GM18499 (cell line): Measurements from ENCODE around the gene PTCH1.

Source experiments
- ATAC-seq: cut with Tn5 transposase; IDR thresholded peaks from one replicate; pipeline ENCODE4 v1.9.1; 2021; ENCODE audit warnings: moderate number of reproducible peaks; ENCODE audit not compliant: insufficient read depth, unreplicated experiment

PTCH1 gene

DNA sequence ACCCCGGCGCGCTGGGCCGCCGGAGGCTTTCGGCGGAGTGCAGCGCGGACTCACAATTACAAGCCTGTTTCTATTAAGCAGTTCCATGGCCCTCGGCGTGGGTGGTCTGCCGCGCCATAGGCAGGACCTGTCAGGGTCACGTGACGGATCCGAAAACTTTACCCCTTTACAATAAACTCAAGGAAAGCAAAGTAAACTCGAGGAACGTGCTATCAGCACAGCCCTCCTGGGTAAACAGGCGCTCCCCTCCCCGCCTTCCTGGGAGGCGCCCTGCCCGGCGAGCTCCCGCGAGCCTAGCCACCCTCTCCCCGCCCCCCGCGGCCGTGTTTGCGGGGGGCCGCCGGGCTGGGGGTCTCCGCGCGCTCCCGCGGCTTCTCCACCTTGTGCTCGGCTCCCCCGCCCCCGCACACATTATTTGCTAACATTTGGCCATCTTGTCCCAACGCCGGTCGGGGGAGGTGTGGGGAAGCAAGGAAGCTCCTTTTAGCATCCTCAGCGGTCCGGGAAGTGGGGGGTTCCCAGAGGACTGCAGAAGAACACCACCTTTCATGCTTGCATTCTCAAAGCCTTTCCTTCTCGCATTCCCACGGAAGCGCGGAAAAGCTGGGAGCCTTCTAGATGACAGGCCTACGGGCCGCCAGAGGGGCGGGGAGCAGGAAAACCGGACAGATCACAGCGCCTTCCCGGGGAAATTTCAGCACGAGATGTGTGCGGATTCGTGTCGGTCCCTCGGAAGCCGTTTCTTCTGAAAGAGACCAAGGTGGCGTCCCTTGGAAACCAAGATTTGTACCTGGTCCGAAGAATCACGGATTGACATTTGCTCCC, at the start of gene PTCH1:
Gene PTCH1 (minus strand): TSS at position 238 of the 825 bp plus-strand sequence.
- no peak for ATAC-seq

DNA sequence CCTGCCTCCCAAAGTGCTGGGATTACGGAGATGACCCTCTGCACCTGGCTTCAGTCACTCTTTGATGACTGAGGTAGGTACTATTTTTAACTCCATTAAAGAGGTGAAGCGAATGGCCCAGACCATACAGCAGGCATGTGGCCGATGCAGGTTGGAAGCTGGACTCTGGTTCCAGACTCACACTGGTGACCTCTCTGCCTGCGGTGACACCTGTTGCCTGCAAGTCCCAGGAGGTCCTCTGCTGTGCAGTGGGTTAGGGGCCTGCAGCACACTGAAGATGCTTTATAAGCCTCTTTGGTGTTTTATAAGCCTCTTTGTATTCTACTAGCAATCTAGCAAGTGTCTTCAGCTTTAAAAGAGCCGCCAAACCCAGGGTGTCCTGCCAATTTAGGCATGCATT, 49.2 kb upstream of the PTCH1 start:
- ATAC-seq = no peak

DNA sequence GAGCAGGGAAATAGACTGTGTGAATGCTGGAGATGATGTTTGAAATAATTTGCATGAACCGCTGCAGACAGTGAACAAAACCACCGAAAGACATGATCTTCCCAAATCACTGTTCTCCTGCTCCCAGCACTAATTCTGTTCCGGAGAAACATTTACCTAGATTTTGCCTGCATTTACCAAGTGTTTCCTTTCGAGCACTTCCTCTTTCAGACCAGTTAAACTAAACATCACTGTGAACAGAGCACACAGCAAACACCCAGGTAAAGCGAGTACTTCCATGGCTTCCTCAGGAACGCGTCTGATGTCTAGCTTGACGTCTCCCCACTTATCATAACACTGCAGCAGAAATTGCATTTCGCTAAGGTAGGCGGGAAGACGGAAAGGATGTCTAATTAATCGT, 45.1 kb upstream of the PTCH1 start:
- no peak for ATAC-seq

DNA sequence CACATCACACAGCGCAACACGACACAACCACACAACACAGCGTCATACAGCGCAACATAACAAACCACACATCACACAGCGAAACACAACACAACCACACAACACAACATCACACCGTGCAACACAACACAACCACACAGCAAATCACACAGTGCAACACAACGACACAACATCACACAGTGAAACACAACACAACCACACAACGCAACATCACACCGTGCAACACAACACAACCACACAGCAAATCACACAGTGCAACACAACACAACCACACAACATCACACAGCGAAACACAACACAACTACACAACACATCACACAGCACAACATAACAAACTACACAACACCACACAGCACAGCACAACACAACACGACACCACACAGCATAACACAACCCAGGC, 40.4 kb upstream of the PTCH1 start:
- no peak for ATAC-seq

DNA sequence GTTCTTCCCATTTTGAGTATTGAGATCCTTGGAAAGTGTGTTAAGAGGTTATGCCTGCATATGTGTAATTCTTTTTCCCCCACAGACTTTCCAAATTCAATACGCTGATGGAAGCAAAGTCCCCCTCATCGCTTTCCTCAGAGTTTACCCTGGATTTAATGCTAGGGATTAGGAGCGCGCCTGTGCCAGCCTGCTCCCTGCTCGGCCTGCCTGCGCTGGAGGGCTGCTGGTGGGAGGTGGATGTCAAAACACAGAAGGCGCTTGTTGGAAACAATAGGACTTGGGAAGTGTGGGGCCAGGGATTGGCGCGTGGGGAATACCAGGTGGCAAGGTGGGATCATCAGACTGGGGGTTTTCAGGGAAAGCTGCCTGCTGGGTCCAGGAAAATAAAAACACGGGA, 39.8 kb upstream of the PTCH1 start:
- no peak for ATAC-seq

DNA sequence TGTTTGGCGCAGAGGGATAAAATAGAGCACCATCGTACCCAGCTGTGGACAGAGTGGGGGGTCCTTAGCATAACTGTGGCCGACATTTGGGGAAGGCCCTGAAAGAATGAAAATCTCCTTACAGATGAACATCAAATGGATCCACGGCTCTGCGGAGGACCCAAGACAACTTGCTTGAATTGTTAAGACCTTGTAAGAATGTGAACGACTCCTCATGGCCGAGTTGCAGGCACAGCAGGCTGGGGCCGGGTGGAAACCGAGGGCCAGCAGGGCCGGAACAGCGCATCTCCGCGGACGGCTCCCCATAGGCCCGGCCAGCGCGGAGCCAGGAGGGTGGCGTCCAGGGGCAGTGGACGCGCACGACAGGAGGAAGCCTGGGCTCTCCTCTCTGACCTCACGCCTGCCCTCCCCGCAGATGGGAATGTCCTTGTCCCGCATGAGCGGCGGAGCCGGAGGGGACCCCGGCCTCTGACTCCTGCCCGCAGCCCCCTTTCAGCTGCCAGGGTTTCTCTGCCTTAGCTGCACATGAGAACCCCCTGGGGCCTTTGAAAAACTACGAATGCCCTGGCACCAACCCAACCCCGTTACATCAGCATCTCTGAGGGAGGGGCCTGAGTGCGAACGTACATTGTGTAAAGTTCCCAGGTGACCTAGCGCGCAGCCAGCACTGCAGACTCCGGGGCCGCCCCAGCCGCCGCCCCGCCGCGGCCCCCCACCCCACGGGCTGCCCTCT, 36.2 kb upstream of the PTCH1 start:
- ATAC-seq = no peak

DNA sequence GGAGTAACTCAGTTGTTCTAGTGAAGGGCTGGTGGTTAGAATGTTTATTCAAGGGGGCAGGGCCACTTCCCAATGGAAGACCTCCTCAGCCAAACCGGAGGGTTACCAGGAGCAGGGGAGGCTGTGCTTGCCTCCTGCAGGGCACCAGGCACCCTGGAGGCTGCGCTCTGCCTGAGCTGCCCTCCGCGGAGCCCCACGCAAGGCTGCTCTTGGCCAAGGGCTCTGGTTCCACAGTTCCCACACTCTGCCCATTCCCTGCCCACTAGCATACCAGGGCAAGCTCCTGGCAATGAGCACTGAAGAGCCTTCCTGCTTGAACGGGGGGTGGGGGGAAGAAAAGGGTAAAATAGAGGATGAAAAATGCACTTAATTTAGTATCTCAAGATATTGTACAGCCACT, 35.5 kb upstream of the PTCH1 start:
- ATAC-seq = no peak

DNA sequence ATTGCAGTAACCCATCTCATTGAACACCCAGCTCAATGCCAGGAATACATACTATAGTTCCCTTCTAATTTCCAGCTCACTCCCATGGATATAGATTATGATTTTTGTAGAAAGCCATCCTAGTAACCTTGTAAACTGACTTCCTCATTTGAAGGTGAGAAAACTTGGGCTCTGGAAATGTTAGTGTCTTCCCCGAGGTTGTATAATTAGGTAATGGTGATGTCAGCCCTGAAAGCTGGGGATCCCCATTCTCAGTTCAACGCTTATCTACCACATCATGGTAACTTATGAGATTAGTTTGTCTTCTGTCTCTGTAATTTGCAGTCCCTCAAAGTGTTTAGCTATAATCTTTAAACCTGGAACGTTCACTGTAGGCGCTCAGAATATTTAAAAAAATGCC, 34.6 kb upstream of the PTCH1 start:
- ATAC-seq = no peak

DNA sequence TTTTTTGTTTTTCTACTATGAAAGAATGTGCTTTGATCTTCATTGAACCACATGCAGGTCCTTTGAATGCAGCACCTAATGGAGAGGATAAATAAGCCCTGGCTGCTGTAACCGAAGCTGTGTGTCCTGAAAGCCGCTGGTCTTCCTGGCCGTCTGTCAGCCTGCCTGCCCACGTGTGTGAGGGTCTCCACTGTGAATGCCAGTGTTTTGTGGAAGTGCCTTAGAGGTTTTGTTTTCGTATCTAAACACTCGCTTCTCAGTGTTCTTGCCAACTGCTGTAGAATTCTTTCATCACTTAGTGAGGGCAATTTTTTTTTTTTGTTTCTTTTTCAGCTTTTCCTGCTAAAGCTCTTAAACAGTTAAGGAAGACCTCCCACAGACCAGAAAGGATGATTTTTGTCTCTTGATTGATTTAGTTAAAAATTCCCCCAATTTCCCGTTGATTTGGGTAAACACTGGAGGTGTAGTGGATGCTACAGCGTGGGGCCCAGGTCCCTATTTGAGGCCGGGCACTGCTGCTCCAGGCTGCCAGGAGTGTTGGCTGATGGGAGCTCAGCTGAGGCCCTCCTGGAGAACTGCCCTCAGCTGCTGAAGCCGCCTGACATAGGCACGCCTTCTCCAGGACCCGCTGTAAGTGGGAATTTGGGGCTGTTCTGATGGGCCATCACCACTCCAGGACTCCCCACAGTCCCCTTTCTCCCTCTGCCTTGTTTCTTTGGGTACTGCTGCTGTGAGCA, 29.2 kb upstream of the PTCH1 start:
- no peak for ATAC-seq

DNA sequence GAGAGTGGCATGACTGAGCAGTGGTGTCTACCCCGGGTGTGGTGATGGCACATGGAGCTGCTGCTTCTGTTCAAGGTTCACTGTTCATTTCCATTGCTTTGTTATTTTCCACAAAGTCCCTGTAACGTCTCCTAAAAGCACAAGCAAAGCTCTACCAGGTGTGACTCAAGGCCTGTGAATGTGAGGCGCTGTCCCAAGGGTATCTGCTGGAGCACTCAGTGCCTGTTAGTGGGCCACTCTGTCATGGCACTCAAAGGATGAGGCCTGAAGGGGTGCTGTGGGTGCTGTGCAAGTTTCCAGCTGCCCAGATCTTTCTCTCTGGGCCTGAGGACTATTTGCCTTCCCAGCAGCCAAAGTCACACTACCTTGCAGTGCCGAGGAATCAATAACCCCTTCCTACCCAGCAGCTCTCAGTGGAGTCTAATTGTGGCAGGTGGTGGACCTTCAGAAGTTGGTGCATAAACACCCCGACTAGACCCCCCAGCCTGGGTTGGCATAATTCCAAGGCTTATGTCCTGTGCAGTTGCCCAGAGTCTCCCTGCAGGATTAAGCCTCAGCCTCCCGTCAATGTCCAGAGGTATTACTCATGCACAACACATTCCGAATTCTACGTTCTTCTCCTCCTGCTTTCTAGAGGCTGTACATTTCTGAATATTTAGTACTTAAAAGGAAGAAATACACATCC, 17.4 kb upstream of the PTCH1 start:
- no peak for ATAC-seq

DNA sequence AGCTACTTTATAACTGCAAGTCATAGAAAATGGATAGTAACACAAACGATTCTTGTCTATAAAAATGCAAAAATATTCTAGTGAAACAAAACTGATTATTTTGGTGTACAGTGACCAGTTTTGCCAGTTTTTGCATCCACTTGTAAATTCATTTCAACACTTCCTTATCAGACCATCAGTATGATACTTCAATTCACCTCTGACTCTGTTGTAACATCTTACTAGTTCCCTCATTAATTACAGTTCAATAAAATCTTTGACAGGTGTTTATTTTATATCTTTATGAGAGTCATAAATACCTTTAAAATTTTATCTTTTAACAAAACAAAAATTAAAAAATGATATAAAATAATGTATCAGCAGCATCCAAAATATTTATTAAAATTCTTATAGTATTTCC, 13.1 kb upstream of the PTCH1 start:
- no peak for ATAC-seq

DNA sequence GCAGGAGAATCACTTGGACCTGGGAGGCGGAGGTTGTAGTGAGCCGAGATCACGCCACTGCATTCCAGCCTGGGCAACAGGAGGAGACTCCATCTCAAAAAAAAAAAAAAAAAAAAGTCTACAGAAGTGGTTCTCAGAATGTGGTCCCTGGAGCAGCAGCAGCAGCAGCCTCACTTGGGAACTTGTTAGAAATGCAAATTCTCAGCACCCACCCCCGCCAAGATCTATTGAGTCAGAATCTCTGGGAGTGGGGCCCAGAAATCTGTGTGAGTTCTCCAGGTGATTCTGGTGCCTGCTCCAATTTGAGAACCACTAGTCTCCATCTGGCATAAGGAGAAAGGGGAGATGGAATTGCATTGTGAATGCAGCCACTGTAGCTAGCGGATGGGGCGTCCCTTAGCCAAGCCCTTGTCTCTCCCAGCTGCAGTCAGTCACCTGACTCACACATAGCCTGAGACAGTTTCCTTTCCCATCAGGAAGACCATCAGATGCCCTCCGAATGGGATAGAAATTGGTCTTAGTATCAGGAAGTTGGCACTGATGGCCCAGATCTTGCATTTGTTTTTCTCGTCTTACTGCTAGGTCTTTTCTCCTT, 12.2 kb upstream of the PTCH1 start:
- no peak for ATAC-seq

DNA sequence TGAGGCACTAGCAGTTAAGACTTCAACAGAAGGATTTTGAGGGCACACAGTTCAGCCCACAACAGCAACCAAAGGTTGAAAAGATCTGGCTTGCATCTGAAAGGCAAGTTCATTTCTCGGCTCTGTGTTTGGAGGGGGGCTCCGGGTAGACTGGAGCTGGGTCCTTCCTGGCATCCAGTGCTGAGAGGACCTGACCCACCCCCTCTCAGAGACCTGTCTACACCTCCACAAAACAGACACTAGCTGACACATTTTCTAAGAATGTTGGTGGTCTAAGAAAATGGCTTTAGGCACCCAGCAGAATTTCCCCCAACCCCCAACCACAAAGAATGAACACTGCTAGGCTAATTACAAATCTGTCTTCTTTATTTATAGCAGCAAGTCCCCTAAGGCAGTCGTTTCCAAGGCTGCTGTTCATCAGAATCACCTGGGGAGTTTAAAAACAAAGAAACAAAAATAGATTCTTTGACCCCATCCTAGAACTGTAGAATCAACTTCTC, 6.2 kb upstream of the PTCH1 start:
- no peak for ATAC-seq

DNA sequence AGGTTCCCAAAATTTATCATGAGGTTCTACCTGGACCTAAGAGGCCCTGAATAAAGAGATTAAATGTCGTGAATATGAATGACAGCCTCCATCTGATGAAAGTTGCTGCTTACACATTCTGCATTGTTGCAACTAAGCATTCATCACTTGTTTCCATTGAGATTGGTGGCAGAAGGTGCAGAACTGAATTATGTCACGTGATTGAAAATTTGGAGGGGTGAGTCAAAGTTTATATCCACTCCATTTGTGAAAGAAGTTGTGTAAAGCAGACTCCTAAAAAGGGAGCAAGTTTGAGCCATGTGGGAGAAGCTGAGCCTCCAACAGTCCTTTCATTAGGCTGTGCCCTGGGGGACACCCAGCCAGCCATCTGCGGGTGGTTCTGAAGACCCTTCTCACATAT, 4.9 kb upstream of the PTCH1 start:
- ATAC-seq = no peak

DNA sequence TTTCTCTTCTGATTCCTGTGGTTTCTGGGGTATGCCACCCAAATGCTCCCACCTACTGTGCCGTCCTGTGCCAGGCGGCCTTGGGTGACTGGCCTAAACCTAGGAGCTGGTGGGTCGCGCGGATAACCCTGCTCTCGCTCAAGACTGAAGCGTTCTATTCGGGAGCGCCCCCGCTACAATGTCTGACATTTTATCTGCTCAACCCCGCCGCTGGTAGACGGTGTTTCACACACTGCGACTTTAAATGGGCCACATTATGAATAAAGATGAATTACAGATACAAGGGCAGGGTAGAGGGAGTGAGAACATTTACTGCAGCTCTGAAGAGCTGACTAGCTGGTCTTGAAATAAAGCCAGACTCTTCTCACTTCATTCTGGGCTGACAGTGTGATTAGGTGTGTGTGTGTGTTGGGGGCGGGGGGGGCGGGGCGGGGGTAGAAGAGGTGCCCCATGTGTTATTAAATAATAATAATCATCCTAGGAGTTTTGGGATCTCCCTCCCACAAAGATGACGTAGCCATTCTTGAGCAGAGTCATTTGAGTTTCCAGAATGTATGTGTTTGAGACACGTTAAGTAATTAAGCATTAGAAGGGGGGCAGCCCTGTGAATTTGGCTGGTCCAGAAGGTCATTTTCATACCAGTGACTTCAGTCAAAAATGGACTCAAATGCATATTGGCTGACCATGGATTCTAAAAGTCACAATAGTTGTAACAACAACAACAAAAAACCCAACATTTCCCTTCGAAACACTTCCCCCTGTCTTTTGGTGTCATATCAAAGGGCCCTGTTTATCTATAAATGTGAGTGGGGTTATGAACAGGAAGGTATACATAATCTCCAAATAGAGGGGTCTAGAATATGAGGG, 1.0 kb upstream of the PTCH1 start:
- no peak for ATAC-seq

DNA sequence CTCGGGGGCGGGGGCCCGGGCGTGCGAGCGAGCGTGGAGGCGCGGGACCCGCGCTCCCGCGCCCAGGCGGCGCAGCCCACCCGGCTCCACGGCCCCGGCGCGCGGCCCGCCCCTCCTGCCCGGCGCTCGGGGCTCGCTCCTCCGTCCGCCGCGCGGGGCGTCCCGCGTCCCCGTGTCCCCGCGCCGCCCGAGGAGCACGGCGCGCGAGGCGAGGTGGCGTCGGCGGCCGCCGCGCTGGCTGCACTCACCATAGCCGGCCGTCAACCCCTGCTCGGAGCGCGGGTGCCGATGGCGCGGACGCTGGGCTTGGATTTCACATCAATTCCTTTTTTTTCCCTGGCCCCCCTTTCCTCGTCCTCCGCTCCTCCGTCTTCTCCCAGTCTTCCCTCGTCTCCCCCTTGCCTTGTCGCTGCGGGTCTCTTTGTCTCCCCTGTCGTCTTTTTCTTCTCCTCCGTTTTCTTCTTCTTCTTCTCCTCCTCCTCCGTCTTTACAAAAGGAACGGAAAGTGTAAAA, 494 bp downstream of the PTCH1 start:
- ATAC-seq = no peak

DNA sequence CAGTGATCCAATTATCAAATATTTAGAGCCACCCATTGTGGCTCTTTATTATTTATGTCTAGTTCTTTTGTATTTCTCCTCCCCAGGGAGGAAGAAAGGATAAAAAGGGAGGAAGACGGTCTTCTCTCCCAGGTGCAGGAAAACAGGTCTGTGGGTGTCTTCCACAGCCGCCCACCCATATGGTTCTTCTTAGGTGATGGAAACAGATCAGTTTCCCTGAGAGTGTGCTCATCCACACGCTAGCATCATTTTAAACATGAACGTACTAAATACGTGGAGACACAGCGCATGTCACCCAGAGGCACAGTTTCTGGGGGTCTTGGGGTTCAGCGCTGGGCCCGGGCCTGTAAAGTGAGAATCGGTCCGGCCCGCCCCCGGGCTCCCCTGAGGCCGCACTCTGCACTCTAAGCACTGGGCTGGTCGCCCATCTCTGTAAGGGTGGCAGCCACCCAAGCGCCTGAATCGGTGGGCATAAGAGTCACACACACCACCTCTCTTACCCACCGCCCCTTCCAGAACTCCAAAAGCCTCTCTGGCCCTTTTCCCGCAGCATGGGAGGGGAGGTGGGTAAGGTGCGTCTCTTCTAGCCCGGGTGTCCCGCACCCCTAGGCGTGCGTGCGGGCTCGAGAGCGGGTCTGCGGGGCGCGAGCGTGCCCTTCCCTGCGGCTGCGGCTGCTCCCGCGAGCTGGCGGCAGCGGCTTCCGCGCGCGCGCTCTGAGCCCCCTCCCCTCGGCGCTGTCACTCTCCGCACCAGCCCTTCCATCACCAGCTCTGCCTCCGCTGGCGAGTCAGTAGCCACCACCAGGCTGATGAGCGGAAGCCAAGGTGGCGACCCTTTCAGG, 1.3 kb downstream of the PTCH1 start:
- ATAC-seq = no peak

DNA sequence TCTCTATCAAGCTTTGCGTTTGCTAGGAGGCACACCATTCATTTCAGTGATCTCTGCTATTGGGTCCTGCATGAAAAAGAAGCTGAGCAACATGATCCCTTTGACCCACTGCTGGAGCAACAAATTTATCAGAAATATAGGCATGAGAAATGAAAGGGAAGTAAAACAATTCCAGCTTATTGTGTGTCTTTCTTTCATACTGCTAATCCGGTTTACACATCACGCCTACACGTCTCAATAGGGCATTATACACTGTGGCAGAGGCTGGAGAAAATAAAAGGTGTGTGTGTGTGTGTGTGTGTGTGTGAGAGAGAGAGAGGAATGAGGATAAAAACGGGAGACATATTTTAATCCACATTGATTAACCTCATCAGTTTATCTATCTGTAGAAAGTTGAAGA, 2.4 kb downstream of the PTCH1 start:
- ATAC-seq = no peak
